Mesenchymal stem cell (in vitro differentiated cells and primary cell): Measurements from ENCODE around the gene NIP7.
"Not testable (repeated sequence)": the region's sequence is repeated elsewhere in the genome, so short reads cannot be mapped to it uniquely, and the experiment has no call there.

ENCODE experiments used
- DNase-seq: peaks from one replicate; pipeline ENCODE4 v3.0.0-alpha.2; 2013
- H2AFZ ChIP-seq: one replicate; pipeline ENCODE4 v1.6.1; 2013; ENCODE audit warnings: low read depth, mild to moderate bottlenecking, control low read depth, inconsistent platforms, low read length, moderate library complexity
- H2AK5ac ChIP-seq: 2 replicates; pipeline ENCODE4 v1.6.1; 2013; ENCODE audit warnings: low read length, moderate library complexity, mild to moderate bottlenecking, inconsistent platforms; ENCODE audit not compliant: severe bottlenecking
- H2BK120ac ChIP-seq: one replicate; pipeline ENCODE4 v1.6.1; 2013; ENCODE audit warnings: low read depth, mild to moderate bottlenecking, inconsistent platforms, low read length, moderate library complexity
- H2BK12ac ChIP-seq, 2 experiments: one replicate each; pipeline ENCODE4 v1.6.1; 2013; ENCODE audit warnings: inconsistent platforms in 2 of 2, low read length in 2 of 2, mild to moderate bottlenecking in 2 of 2, moderate library complexity in 2 of 2, control low read depth in 1 of 2
- H2BK15ac ChIP-seq: one replicate; pipeline ENCODE4 v1.6.1; 2013; ENCODE audit warnings: mild to moderate bottlenecking, low read depth, inconsistent platforms; ENCODE audit not compliant: poor library complexity, severe bottlenecking
- H2BK5ac ChIP-seq: 2 replicates; pipeline ENCODE4 v1.6.1; 2013; ENCODE audit warnings: low read depth, mild to moderate bottlenecking, low read length, control low read depth, inconsistent platforms; ENCODE audit not compliant: poor library complexity, severe bottlenecking
- H3K14ac ChIP-seq, 2 experiments: one replicate each; pipeline ENCODE4 v1.6.1; 2013; ENCODE audit warnings: inconsistent platforms in 2 of 2, low read length in 2 of 2, control low read depth in 1 of 2, mild to moderate bottlenecking in 1 of 2, moderate library complexity in 1 of 2
- H3K18ac ChIP-seq, 2 experiments: one replicate each; pipeline ENCODE4 v1.6.1; 2013; ENCODE audit warnings: inconsistent platforms in 2 of 2, low read length in 2 of 2, control low read depth in 1 of 2, low read depth in 1 of 2, mild to moderate bottlenecking in 1 of 2
- H3K23ac ChIP-seq, 2 experiments: one replicate each; pipeline ENCODE4 v1.6.1; 2013; ENCODE audit warnings: inconsistent platforms in 2 of 2, low read length in 2 of 2, mild to moderate bottlenecking in 2 of 2, moderate library complexity in 2 of 2, control low read depth in 1 of 2
- H3K27ac ChIP-seq: 2 replicates; pipeline ENCODE4 v1.5.1; 2013; ENCODE audit warnings: mild to moderate bottlenecking, moderate library complexity, low read length, control low read depth, inconsistent platforms; ENCODE audit not compliant: poor library complexity, severe bottlenecking
- H3K27me3 ChIP-seq, 2 experiments: 2 replicates each; pipeline versions ENCODE4 v1.6.1 to v1.7.0; 2013; ENCODE audit warnings: low read length in 2 of 2, mild to moderate bottlenecking in 2 of 2, moderate library complexity in 2 of 2, control low read depth in 1 of 2, inconsistent platforms in 1 of 2; ENCODE audit not compliant: control insufficient read depth in 1 of 2, insufficient read depth in 1 of 2
- H3K36me3 ChIP-seq, 2 experiments: 2 replicates each; pipeline versions ENCODE4 v1.6.1 to v1.7.0; 2013; ENCODE audit warnings: low read length in 2 of 2, control low read depth in 1 of 2, inconsistent platforms in 1 of 2, low read depth in 1 of 2, mild to moderate bottlenecking in 1 of 2; ENCODE audit not compliant: insufficient read depth in 2 of 2, control insufficient read depth in 1 of 2
- H3K4ac ChIP-seq, 2 experiments: one replicate each; pipeline ENCODE4 v1.6.1; 2013; ENCODE audit warnings: inconsistent platforms in 2 of 2, low read length in 2 of 2, mild to moderate bottlenecking in 2 of 2, moderate library complexity in 2 of 2, control low read depth in 1 of 2, low read depth in 1 of 2
- H3K4me1 ChIP-seq: 2 replicates; pipeline ENCODE4 v1.6.1; 2013; ENCODE audit warnings: low read depth, low read length, control low read depth; ENCODE audit not compliant: control insufficient read depth, insufficient read depth
- H3K4me2 ChIP-seq: 2 replicates; pipeline ENCODE4 v1.6.1; 2013; ENCODE audit warnings: low read length, mild to moderate bottlenecking, inconsistent platforms; ENCODE audit not compliant: poor library complexity, severe bottlenecking
- H3K4me3 ChIP-seq, 2 experiments: 2 replicates each; pipeline versions ENCODE4 v1.5.1 to v1.7.0; 2013; ENCODE audit warnings: low read length in 2 of 2, mild to moderate bottlenecking in 2 of 2, control low read depth in 1 of 2, low read depth in 1 of 2; ENCODE audit not compliant: insufficient read depth in 1 of 2
- H3K79me1 ChIP-seq: replicated peaks from 2 replicates; pipeline ENCODE4 v1.6.1; 2013; ENCODE audit warnings: mild to moderate bottlenecking, control low read depth, low read length, inconsistent platforms; ENCODE audit not compliant: poor library complexity, severe bottlenecking
- H3K9ac ChIP-seq: 2 replicates; pipeline ENCODE4 v1.7.0; 2013; ENCODE audit warnings: mild to moderate bottlenecking, low read length, moderate library complexity
- H3K9me3 ChIP-seq: 2 replicates; pipeline ENCODE4 v1.7.0; 2013; ENCODE audit warnings: mild to moderate bottlenecking, low read length; ENCODE audit not compliant: control insufficient read depth
- H4K8ac ChIP-seq: one replicate; pipeline ENCODE4 v1.6.1; 2013; ENCODE audit warnings: inconsistent platforms, mild to moderate bottlenecking, low read length, moderate library complexity
- H4K91ac ChIP-seq: one replicate; pipeline ENCODE4 v1.6.1; 2013; ENCODE audit warnings: mild to moderate bottlenecking, low read length, inconsistent platforms
- WGBS: methylation state at CpG from one replicate; pipeline ENCODE4 v1.1.7; 2013; ENCODE audit warnings: mixed read lengths; 5-methylcytosine and 5-hydroxymethylcytosine counted together

Gene NIP7

GRCh38 chr16:69360070-69360469 is 20.5 kb downstream of the NIP7 start:
- not testable (repeated sequence) for H3K27me3 ChIP-seq, H2AFZ ChIP-seq, H3K4me2 ChIP-seq, H2BK12ac ChIP-seq, H2AK5ac ChIP-seq, H4K8ac ChIP-seq, H3K4ac ChIP-seq, H2BK5ac ChIP-seq, H3K4me1 ChIP-seq, H3K9me3 ChIP-seq, H2BK15ac ChIP-seq, H3K14ac ChIP-seq, H4K91ac ChIP-seq, H3K23ac ChIP-seq, H3K4me3 ChIP-seq, DNase-seq, H2BK120ac ChIP-seq, H3K27ac ChIP-seq, H3K9ac ChIP-seq, H3K18ac ChIP-seq
- H3K79me1 ChIP-seq = peaks cover 12% of the 10 kb centered on the region
- 99% methylated on average over 9 of the region's 9 CpGs for WGBS
- peaks cover 37 to 59% of the 10 kb centered on the region in 2 experiments for H3K36me3 ChIP-seq

- Histone ChIP-seq H3K4me2 (no peak overlapping the region), H3K27ac (no peak overlapping the region), H2BK120ac (no peak overlapping the region), H3K36me3 (peaks cover 58 to 70% of the 10 kb centered on the region in 2 experiments), H2BK5ac (no peak overlapping the region), H4K8ac (no peak overlapping the region), H2AFZ (no peak overlapping the region), H3K4me1 (no peaks in the 10 kb centered on the region), H3K18ac (no peak overlapping the region), H3K14ac (no peak overlapping the region), H4K91ac (no peak overlapping the region), H3K79me1 (peaks cover 20% of the 10 kb centered on the region), H3K4ac (no peak overlapping the region), H2BK12ac (no peak overlapping the region), H2BK15ac (no peak overlapping the region), H3K9ac (no peak overlapping the region), H3K4me3 (no peak overlapping the region), H3K9me3 (no peaks in the 10 kb centered on the region), H2AK5ac (no peak overlapping the region), H3K27me3 (no peaks in the 10 kb centered on the region), H3K23ac (no peak overlapping the region)
- WGBS = 96% methylated on average over 5 of the region's 5 CpGs
- no peak for DNase-seq
Observed at GRCh38 chr16:69363281-69363717, 23.7 kb downstream of the NIP7 start.

GRCh38 chr16:69364088-69364487 is 24.5 kb downstream of the NIP7 start:
- WGBS = 86% methylated on average over 1 of the region's 2 CpGs
- Histone ChIP-seq H2BK5ac (no peak overlapping the region), H2BK12ac (no peak overlapping the region), H3K9me3 (no peaks in the 10 kb centered on the region), H2AK5ac (no peak overlapping the region), H4K8ac (no peak overlapping the region), H3K4me2 (no peak overlapping the region), H3K4ac (no peak overlapping the region), H3K27ac (no peak overlapping the region), H4K91ac (no peak overlapping the region), H3K9ac (no peak overlapping the region), H3K4me1 (no peaks in the 10 kb centered on the region), H2BK120ac (no peak overlapping the region), H3K4me3 (no peak overlapping the region), H2BK15ac (no peak overlapping the region), H3K14ac (no peak overlapping the region), H3K79me1 (peaks cover 20% of the 10 kb centered on the region), H3K18ac (no peak overlapping the region), H3K27me3 (no peaks in the 10 kb centered on the region), H2AFZ (no peak overlapping the region), H3K23ac (no peak overlapping the region), H3K36me3 (peaks cover 61 to 77% of the 10 kb centered on the region in 2 experiments)
- no peak for DNase-seq

- H2AFZ ChIP-seq = no peak overlapping the region
- WGBS = 97% methylated on average over 2 of the region's 2 CpGs
- H3K18ac ChIP-seq = no peak overlapping the region
- H3K9ac ChIP-seq = no peak overlapping the region
- no peaks in the 10 kb centered on the region for H3K27me3 ChIP-seq
- H3K4me1 ChIP-seq = no peaks in the 10 kb centered on the region
- peaks cover 22% of the 10 kb centered on the region for H3K79me1 ChIP-seq
- no peak overlapping the region for H2BK15ac ChIP-seq
- no peak overlapping the region for H2BK5ac ChIP-seq
- no peak overlapping the region for H2AK5ac ChIP-seq
- H2BK12ac ChIP-seq = no peak overlapping the region
- no peak overlapping the region for H3K27ac ChIP-seq
- H3K4ac ChIP-seq = no peak overlapping the region
- H3K4me2 ChIP-seq = no peak overlapping the region
- DNase-seq = no peak
- peaks cover 61 to 85% of the 10 kb centered on the region in 2 experiments for H3K36me3 ChIP-seq
- no peak overlapping the region for H3K14ac ChIP-seq
- no peak overlapping the region for H4K8ac ChIP-seq
- H3K4me3 ChIP-seq = no peak overlapping the region
- no peaks in the 10 kb centered on the region for H3K9me3 ChIP-seq
- no peak overlapping the region for H2BK120ac ChIP-seq
- no peak overlapping the region for H4K91ac ChIP-seq
- H3K23ac ChIP-seq = no peak overlapping the region
Observed at GRCh38 chr16:69365901-69366300, 26.3 kb downstream of the NIP7 start.
